ENCODE results near the gene AKT1S1. TPM values are rescaled to one million over a fixed set of nuclear protein-coding genes. Genes with fewer than 3 reads are reported as not detected.
A peak's percentile ranks its signal among the peaks of the same experiment; 100 is the strongest.

AKT1S1 gene
- total RNA-seq, 1 experiment from 2014 or later: 64.6 TPM

- no peaks in the 10 kb centered on the region for H3K9me3 ChIP-seq
- intact Hi-C loops (cut with micrococcal nuclease; ENCODE audit: unreplicated experiment): no loop called here
- H3K27me3 Mint-ChIP-seq (ENCODE audit: insufficient read depth, unreplicated experiment): no peaks in the 10 kb centered on the region
- no peak overlapping the region for H3K4me3 ChIP-seq (ENCODE audit: low read depth, low read length)
- BruUV-seq (replicated peaks): no TSS peak
- H3K9me3 Mint-ChIP-seq (ENCODE audit: unreplicated experiment): no peaks in the 10 kb centered on the region
- TF ChIP-seq CTCF (IDR thresholded peaks at IDR 0.05; ENCODE audit: insufficient read depth in 1 of 2, low read depth in 1 of 2, low read length in 1 of 2, severe bottlenecking in 1 of 2, unreplicated experiment in 1 of 2): no peak
- H3K27ac Mint-ChIP-seq (ENCODE audit: unreplicated experiment): peak overlapping the region; percentile 76
- H3K4me1 Mint-ChIP-seq (ENCODE audit: low read depth, unreplicated experiment): peaks cover 18% of the 10 kb centered on the region
- ChIA-PET POLR2A (no interaction called here), CTCF (no interaction called here)
- peaks cover 96% of the 10 kb centered on the region for H3K36me3 Mint-ChIP-seq (ENCODE audit: insufficient read depth, unreplicated experiment)
- no peak for DNase-seq
- H3K4me1 ChIP-seq: peaks cover 10% of the 10 kb centered on the region
- H3K27me3 ChIP-seq (replicated peaks; ENCODE audit: control insufficient read depth, insufficient read depth, low read length): no peaks in the 10 kb centered on the region
- no peak overlapping the region for H3K4me3 Mint-ChIP-seq (ENCODE audit: unreplicated experiment)
- H3K36me3 ChIP-seq (ENCODE audit: control insufficient read depth, insufficient read depth, low read length): peaks cover 18% of the 10 kb centered on the region
Observed at GRCh38 chr19:49861541-49862378, 15.4 kb downstream of the AKT1S1 start.

GRCh38 chr19:49861107-49861506 lies 16.0 kb downstream of the AKT1S1 start:
- H3K36me3 ChIP-seq (ENCODE audit: control insufficient read depth, insufficient read depth, low read length): peaks cover 16% of the 10 kb centered on the region
- no TSS peak for BruUV-seq (replicated peaks)
- H3K36me3 Mint-ChIP-seq (ENCODE audit: insufficient read depth, unreplicated experiment): peaks cover 96% of the 10 kb centered on the region

More at GRCh38 chr19:49861107-49861506, 16.0 kb downstream of the AKT1S1 start:
- ChIA-PET CTCF (no interaction called here), POLR2A (interaction anchor here (0.6 kb wide), 1 partner anchor 48 kb away, joined by 5 read pairs; no protein-coding TSS in a partner anchor)
- Mint-ChIP-seq H3K4me1 (ENCODE audit: low read depth, unreplicated experiment) (peaks cover 12% of the 10 kb centered on the region), H3K27ac (ENCODE audit: unreplicated experiment) (peak overlapping the region; percentile 45), H3K9me3 (ENCODE audit: unreplicated experiment) (no peaks in the 10 kb centered on the region), H3K4me3 (ENCODE audit: unreplicated experiment) (no peak overlapping the region), H3K27me3 (ENCODE audit: insufficient read depth, unreplicated experiment) (no peaks in the 10 kb centered on the region)
- Histone ChIP-seq H3K27me3 (replicated peaks; ENCODE audit: control insufficient read depth, insufficient read depth, low read length) (no peaks in the 10 kb centered on the region), H3K9me3 (no peaks in the 10 kb centered on the region), H3K4me1 (peaks cover 6% of the 10 kb centered on the region), H3K4me3 (ENCODE audit: low read depth, low read length) (no peak overlapping the region)
- intact Hi-C loops (cut with micrococcal nuclease; ENCODE audit: unreplicated experiment): no loop called here
- TF ChIP-seq CTCF (IDR thresholded peaks at IDR 0.05; ENCODE audit: insufficient read depth in 1 of 2, low read depth in 1 of 2, low read length in 1 of 2, severe bottlenecking in 1 of 2, unreplicated experiment in 1 of 2): no peak
- DNase-seq: no peak
